DND-41 (cell line): Measurements from ENCODE around the gene RABGAP1L.

ENCODE experiments used
- ATAC-seq: fragments of 200-7000 bp; cut with Tn5 transposase; 3 replicates; pipeline ENCODE4 v1.9.1; 2021; ENCODE audit warnings: low read depth; ENCODE audit not compliant: insufficient read depth
- DNase-seq: peaks from one replicate; pipeline ENCODE4 v3.0.0-alpha.2; 2020
- H2AFZ ChIP-seq: 2 replicates; pipeline ENCODE4 v1.6.0; 2012; ENCODE audit warnings: low read depth, low read length
- H3K27ac ChIP-seq: 2 replicates; pipeline ENCODE4 v1.5.1; 2012; ENCODE audit warnings: low read length, inconsistent platforms
- H3K27me3 ChIP-seq: fragments of 200-600 bp; sonication (generic); 2 replicates; pipeline ENCODE4 v1.6.0; 2012; ENCODE audit warnings: low read length, mild to moderate bottlenecking, inconsistent platforms; ENCODE audit not compliant: insufficient read depth, poor library complexity
- H3K36me3 ChIP-seq: 2 replicates; pipeline ENCODE4 v1.5.1; 2012; ENCODE audit warnings: low read length, inconsistent platforms; ENCODE audit not compliant: insufficient read depth
- H3K4me1 ChIP-seq: 2 replicates; pipeline ENCODE4 v1.5.1; 2012; ENCODE audit warnings: mild to moderate bottlenecking, low read length; ENCODE audit not compliant: insufficient read depth
- H3K4me2 ChIP-seq: 2 replicates; pipeline ENCODE4 v1.6.0; 2012; ENCODE audit warnings: mild to moderate bottlenecking, moderate library complexity, low read length, inconsistent platforms; ENCODE audit not compliant: insufficient read depth
- H3K4me3 ChIP-seq, 2 experiments: fragments of 200-600 bp in 1 of 2; shearing (Covaris generic) in 1 of 2; 2 replicates each; pipeline ENCODE4 v1.5.1; 2012 to 2016; ENCODE audit warnings: inconsistent platforms in 2 of 2, low read length in 2 of 2, mild to moderate bottlenecking in 2 of 2, low read depth in 1 of 2, moderate library complexity in 1 of 2
- H3K79me2 ChIP-seq: 2 replicates; pipeline ENCODE4 v1.6.0; 2012; ENCODE audit warnings: low read length, inconsistent platforms; ENCODE audit not compliant: insufficient read depth
- H3K9ac ChIP-seq: 2 replicates; pipeline ENCODE4 v1.6.0; 2012; ENCODE audit warnings: low read depth, mild to moderate bottlenecking, inconsistent platforms, low read length, moderate library complexity
- H3K9me3 ChIP-seq: 2 replicates; pipeline ENCODE4 v1.5.1; 2012; ENCODE audit warnings: low read length, moderate library complexity, mild to moderate bottlenecking, inconsistent platforms; ENCODE audit not compliant: insufficient read depth, severe bottlenecking
- H4K20me1 ChIP-seq: 2 replicates; pipeline ENCODE4 v1.6.0; 2012; ENCODE audit warnings: low read length; ENCODE audit not compliant: insufficient read depth
- CTCF ChIP-seq: IDR thresholded peaks from 2 replicates; pipeline ENCODE4 v1.5.1; 2012; ENCODE audit warnings: borderline replicate concordance, low read length, moderate library complexity, mild to moderate bottlenecking; ENCODE audit not compliant: poor library complexity, severe bottlenecking; ENCODE audit errors: extremely low read depth
- EZH2 ChIP-seq: IDR thresholded peaks from 3 replicates; pipeline ENCODE4 v1.6.1; 2012; ENCODE audit warnings: borderline replicate concordance, low read depth, mild to moderate bottlenecking, moderate library complexity, low read length, inconsistent platforms; ENCODE audit not compliant: severe bottlenecking

Gene RABGAP1L

GRCh38 chr1:174637487-174637886 lies 478.2 kb downstream of the RABGAP1L start:
- H3K36me3 ChIP-seq, result no peaks in the 10 kb centered on the region; the same call in 1 of the 2 replicates
- no peak overlapping the region for H3K9ac ChIP-seq
- H2AFZ ChIP-seq, result no peak overlapping the region
- no peak overlapping the region for H3K4me3 ChIP-seq
- H3K27me3 ChIP-seq, result no peaks in the 10 kb centered on the region
- TF ChIP-seq EZH2 (no peak), CTCF (no peak)
- no peaks in the 10 kb centered on the region for H3K79me2 ChIP-seq
- ATAC-seq (no peak), DNase-seq (no peak)
- no peaks in the 10 kb centered on the region for H3K4me1 ChIP-seq
- no peaks in the 10 kb centered on the region for H3K9me3 ChIP-seq
- H4K20me1 ChIP-seq, result no peaks in the 10 kb centered on the region
- H3K27ac ChIP-seq, result no peak overlapping the region
- H3K4me2 ChIP-seq, result no peak overlapping the region

GRCh38 chr1:174639461-174639860 lies 480.1 kb downstream of the RABGAP1L start:
- Histone ChIP-seq H4K20me1 (no peaks in the 10 kb centered on the region), H3K4me2 (no peak overlapping the region), H3K9me3 (no peaks in the 10 kb centered on the region), H3K27ac (no peak overlapping the region), H3K4me1 (no peaks in the 10 kb centered on the region), H3K79me2 (no peaks in the 10 kb centered on the region), H3K36me3 (no peaks in the 10 kb centered on the region; the same call in 1 of the 2 replicates), H2AFZ (no peak overlapping the region), H3K9ac (no peak overlapping the region), H3K27me3 (no peaks in the 10 kb centered on the region), H3K4me3 (no peak overlapping the region)
- no peak for ATAC-seq
- DNase-seq, result no peak
- TF ChIP-seq CTCF, result no peak
- TF ChIP-seq EZH2, result no peak

- TF ChIP-seq CTCF, result no peak
- Histone ChIP-seq H3K27me3 (no peaks in the 10 kb centered on the region), H3K9ac (no peak overlapping the region), H3K4me3 (no peak overlapping the region), H2AFZ (no peak overlapping the region), H4K20me1 (no peaks in the 10 kb centered on the region), H3K4me1 (no peaks in the 10 kb centered on the region), H3K36me3 (no peaks in the 10 kb centered on the region; the same call in 1 of the 2 replicates), H3K79me2 (no peaks in the 10 kb centered on the region), H3K4me2 (no peak overlapping the region), H3K27ac (no peak overlapping the region), H3K9me3 (no peaks in the 10 kb centered on the region)
- no peak for ATAC-seq
- no peak for DNase-seq
These were observed 481.5 kb downstream of the RABGAP1L start for GRCh38 chr1:174640783-174641182.

GRCh38 chr1:174642393-174642792 lies 483.1 kb downstream of the RABGAP1L start:
- H3K9me3 ChIP-seq, result no peaks in the 10 kb centered on the region

More at GRCh38 chr1:174642393-174642792, 483.1 kb downstream of the RABGAP1L start:
- no peak for TF ChIP-seq EZH2
- no peak overlapping the region for H3K4me3 ChIP-seq
- no peak overlapping the region for H3K9ac ChIP-seq
- no peak for DNase-seq
- H3K36me3 ChIP-seq, result no peaks in the 10 kb centered on the region; the same call in 1 of the 2 replicates
- H3K27me3 ChIP-seq, result no peaks in the 10 kb centered on the region
- no peaks in the 10 kb centered on the region for H3K79me2 ChIP-seq
- H3K4me2 ChIP-seq, result no peak overlapping the region
- no peaks in the 10 kb centered on the region for H4K20me1 ChIP-seq
- no peak overlapping the region for H2AFZ ChIP-seq
- H3K27ac ChIP-seq, result no peak overlapping the region
- no peaks in the 10 kb centered on the region for H3K4me1 ChIP-seq
- no peak for ATAC-seq
